Activated T-helper 2 cell treated with anti-CD3 and anti-CD28 coated beads, Interferon-gamma antibody, Interleukin-2, Interleukin-4, amounts not matched to agents 10 μg/mL and 5 μg/mL and 100 μg/mL, durations not matched to agents 14 hours and 24 hours and 36 hours (primary cell): Measurements from ENCODE around the gene MDFIC2. TPM values are rescaled to one million over a fixed set of nuclear protein-coding genes. Genes with fewer than 3 reads are reported as not detected.
"Not testable (repeated sequence)": the region's sequence is repeated elsewhere in the genome, so short reads cannot be mapped to it uniquely, and the experiment has no call there.

ENCODE experiments used
- DNase-seq: peaks from one replicate; pipeline ENCODE4 v3.0.0; 2021; ENCODE audit warnings: low spot score
- H3K27ac Mint-ChIP-seq: one replicate; pipeline ENCODE4 v1.8.0; 2021; ENCODE audit warnings: mixed read lengths
- H3K27me3 Mint-ChIP-seq: one replicate; pipeline ENCODE4 v1.8.0; 2021; ENCODE audit warnings: low read depth, mixed read lengths
- H3K36me3 Mint-ChIP-seq: one replicate; pipeline ENCODE4 v1.8.0; 2021; ENCODE audit warnings: low read depth, mixed read lengths
- H3K4me1 Mint-ChIP-seq: one replicate; pipeline ENCODE4 v1.8.0; 2021; ENCODE audit warnings: low read depth, mixed read lengths
- H3K4me3 Mint-ChIP-seq: one replicate; pipeline ENCODE4 v1.8.0; 2021; ENCODE audit warnings: low read depth, mild to moderate bottlenecking, moderate library complexity, mixed read lengths
- H3K9me3 Mint-ChIP-seq: one replicate; pipeline ENCODE4 v1.8.0; 2021; ENCODE audit warnings: mixed read lengths
- intact Hi-C: fragments of 100-400 bp; cut with micrococcal nuclease; formaldehyde crosslinking; loops from one replicate; pipeline ENCODE4 v1.15.1; 2023
- total RNA-seq: library from RNA; stranded (reverse); gene quantifications from 2 replicates; pipeline ENCODE4 v1.2.3, GENCODE V29; 2022

MDFIC2 gene
- total RNA-seq, 1 donor from 2014 or later, result not detected

GRCh38 chr3:70248856-70249255 is 63.6 kb downstream of the MDFIC2 start:
- H3K4me1 Mint-ChIP-seq, result no peaks in the 10 kb centered on the region
- no peaks in the 10 kb centered on the region for H3K36me3 Mint-ChIP-seq
- no peaks in the 10 kb centered on the region for H3K27me3 Mint-ChIP-seq
- H3K9me3 Mint-ChIP-seq, result no peaks in the 10 kb centered on the region
- intact Hi-C loops, result no loop called here
- no peak overlapping the region for H3K4me3 Mint-ChIP-seq
- no peak overlapping the region for H3K27ac Mint-ChIP-seq
- no peak for DNase-seq

DNA sequence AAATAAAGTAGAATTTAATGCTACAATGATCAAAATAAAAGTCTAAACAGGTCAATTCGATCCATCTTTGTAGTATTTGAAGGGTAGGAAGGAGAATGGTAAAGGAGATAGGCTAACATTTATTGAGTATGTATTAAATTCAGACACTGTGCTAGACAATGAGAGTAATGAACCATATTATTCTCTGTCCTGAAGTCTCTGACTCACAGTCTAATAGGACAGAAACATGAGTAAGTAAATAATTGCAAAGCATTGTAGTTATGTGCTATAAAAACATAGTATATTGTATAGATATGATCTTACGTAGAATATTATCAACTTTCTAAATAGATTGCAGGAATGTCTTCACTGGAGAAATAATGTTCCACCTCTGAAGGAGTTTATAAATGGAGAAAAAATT is 64.5 kb downstream of the MDFIC2 start:
- Mint-ChIP-seq H3K36me3 (no peaks in the 10 kb centered on the region), H3K4me1 (no peaks in the 10 kb centered on the region), H3K27me3 (no peaks in the 10 kb centered on the region), H3K9me3 (no peaks in the 10 kb centered on the region), H3K4me3 (no peak overlapping the region), H3K27ac (no peak overlapping the region)
- DNase-seq, result no peak
- intact Hi-C loops, result no loop called here

DNA sequence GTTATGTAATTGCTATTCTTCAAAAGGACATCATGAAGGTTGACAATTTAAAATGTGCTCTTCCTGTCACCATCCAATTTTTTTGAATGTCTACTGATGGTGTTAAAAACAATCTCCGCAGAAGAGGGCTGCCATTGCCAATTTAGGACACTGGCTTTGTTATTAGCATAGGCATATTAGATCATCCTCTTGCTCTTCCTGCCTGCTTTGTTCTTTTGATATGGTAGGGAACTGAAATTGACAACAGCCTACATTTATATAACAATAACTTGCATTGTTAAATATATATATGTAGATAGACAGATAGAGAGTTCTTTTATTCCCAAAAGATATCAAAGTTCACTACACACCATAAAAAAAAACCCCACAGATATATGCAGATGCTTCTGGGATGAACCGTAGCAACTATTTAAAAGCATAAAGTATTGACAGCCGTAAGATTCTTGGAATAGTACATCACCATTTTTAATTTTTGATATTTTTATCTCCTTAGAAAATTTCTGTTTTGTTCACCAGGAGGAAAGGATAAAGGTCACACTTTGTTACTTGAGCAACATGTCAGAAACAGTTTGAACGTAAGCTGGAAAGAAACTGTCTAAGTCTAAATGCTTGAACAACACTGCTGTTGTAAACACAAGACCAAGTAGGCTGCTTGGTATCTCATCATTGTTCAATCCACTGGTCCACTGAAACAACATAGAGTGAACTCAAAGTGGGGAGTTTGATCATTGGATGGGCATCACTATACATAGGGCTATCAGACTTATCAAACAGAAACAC is 66.5 kb downstream of the MDFIC2 start:
- Mint-ChIP-seq H3K27ac (no peak overlapping the region), H3K9me3 (no peaks in the 10 kb centered on the region)
- intact Hi-C loops, result no loop called here

DNA sequence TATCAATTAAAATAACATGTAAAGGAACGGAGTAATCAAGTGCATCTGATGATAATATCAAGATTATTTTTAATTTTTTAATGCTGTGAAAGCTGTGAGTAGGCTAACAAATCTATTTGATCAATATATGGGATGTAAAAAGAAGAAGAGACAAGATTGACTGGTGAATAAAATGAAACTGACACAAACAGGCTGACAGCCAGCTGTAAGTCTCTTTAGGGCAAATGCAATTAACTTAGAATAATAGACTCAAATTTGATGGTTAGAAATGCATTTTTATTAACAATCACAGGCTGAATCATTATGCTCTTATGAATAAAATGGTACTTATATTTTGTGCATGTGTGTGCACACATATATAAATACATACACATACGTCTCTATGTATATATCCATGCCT is 68.0 kb downstream of the MDFIC2 start:
- intact Hi-C loops, result no loop called here
- no peaks in the 10 kb centered on the region for H3K9me3 Mint-ChIP-seq
- no peaks in the 10 kb centered on the region for H3K27me3 Mint-ChIP-seq
- no peak overlapping the region for H3K27ac Mint-ChIP-seq
- DNase-seq, result no peak
- no peak overlapping the region for H3K4me3 Mint-ChIP-seq
- no peaks in the 10 kb centered on the region for H3K36me3 Mint-ChIP-seq
- no peaks in the 10 kb centered on the region for H3K4me1 Mint-ChIP-seq

More for the DNA sequence above, 66.5 kb downstream of the MDFIC2 start:
- Mint-ChIP-seq H3K36me3 (no peaks in the 10 kb centered on the region), H3K4me1 (no peaks in the 10 kb centered on the region), H3K27me3 (no peaks in the 10 kb centered on the region), H3K4me3 (no peak overlapping the region)
- DNase-seq, result no peak

DNA sequence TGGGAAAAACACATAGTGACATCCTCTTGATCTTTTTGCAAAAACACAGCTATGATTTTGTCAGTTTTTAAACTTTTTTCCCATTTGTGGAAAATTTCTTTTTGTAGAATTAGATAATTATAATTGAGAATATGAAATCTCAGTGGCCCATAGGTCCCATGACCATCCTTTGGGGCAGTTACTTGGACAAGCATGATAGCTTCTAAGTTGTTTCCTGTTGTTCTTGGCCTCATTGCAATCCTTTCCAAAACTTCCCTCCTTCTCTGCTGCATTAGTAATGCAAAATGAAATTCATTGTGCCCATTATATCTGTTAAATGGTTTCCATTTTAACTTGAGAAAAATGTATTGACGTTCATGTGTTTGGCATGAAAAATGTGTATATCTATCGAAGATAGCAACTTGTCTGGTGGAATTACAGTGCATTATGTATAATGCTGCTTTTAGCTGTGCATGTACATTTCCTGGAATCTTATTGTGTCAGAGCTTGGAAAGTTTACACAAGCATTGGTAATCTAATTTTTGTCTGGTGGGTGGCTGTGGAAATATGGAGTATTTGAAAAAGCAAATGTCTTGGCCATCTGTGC is 70.0 kb downstream of the MDFIC2 start:
- Mint-ChIP-seq H3K27me3 (no peaks in the 10 kb centered on the region), H3K4me1 (no peaks in the 10 kb centered on the region), H3K27ac (no peak overlapping the region), H3K36me3 (no peaks in the 10 kb centered on the region), H3K4me3 (no peak overlapping the region), H3K9me3 (no peaks in the 10 kb centered on the region)
- no peak for DNase-seq
- intact Hi-C loops, result no loop called here

- H3K27me3 Mint-ChIP-seq, result no peaks in the 10 kb centered on the region
- H3K27ac Mint-ChIP-seq, result no peak overlapping the region
- no peaks in the 10 kb centered on the region for H3K4me1 Mint-ChIP-seq
- intact Hi-C loops, result no loop called here
- no peak overlapping the region for H3K4me3 Mint-ChIP-seq
- H3K36me3 Mint-ChIP-seq, result no peaks in the 10 kb centered on the region
- H3K9me3 Mint-ChIP-seq, result no peaks in the 10 kb centered on the region
- DNase-seq, result no peak
Observed at GRCh38 chr3:70233812-70234211, 78.6 kb downstream of the MDFIC2 start.

DNA sequence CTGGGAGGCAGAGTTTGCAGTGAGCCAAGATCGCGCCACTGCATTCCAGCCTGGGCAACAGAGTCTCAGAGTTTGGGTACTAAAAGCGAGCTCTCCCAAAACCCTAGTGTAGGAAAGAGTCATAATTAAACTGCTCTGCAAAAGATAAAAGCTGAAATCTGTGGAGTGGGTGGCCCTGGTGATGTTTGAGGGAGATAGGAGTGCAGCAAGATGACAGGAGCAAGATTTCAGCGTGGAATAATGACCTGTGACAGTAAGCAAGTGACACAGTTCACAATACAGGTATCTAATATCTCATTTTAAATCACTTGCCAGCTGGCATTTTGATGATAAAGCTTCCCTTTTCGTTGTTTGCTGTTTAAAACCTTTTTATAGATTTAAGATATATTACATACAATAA is 79.3 kb downstream of the MDFIC2 start:
- no peaks in the 10 kb centered on the region for H3K27me3 Mint-ChIP-seq
- H3K4me1 Mint-ChIP-seq, result no peaks in the 10 kb centered on the region
- no peaks in the 10 kb centered on the region for H3K9me3 Mint-ChIP-seq
- H3K4me3 Mint-ChIP-seq, result no peak overlapping the region
- H3K36me3 Mint-ChIP-seq, result no peaks in the 10 kb centered on the region
- intact Hi-C loops, result no loop called here
- H3K27ac Mint-ChIP-seq, result no peak overlapping the region
- DNase-seq, result no peak

GRCh38 chr3:70231266-70231701 is 81.2 kb downstream of the MDFIC2 start:
- Mint-ChIP-seq H3K27ac (no peak overlapping the region), H3K9me3 (no peaks in the 10 kb centered on the region), H3K4me3 (no peak overlapping the region), H3K27me3 (no peaks in the 10 kb centered on the region), H3K36me3 (no peaks in the 10 kb centered on the region), H3K4me1 (no peaks in the 10 kb centered on the region)
- intact Hi-C loops, result no loop called here
- DNase-seq, result no peak

GRCh38 chr3:70227437-70227836 is 85.0 kb downstream of the MDFIC2 start:
- DNase-seq, result no peak
- H3K4me3 Mint-ChIP-seq, result no peak overlapping the region
- no peaks in the 10 kb centered on the region for H3K9me3 Mint-ChIP-seq
- intact Hi-C loops, result no loop called here
- no peaks in the 10 kb centered on the region for H3K36me3 Mint-ChIP-seq
- H3K27ac Mint-ChIP-seq, result no peak overlapping the region
- no peaks in the 10 kb centered on the region for H3K4me1 Mint-ChIP-seq
- H3K27me3 Mint-ChIP-seq, result no peaks in the 10 kb centered on the region

- no peak overlapping the region for H3K4me3 Mint-ChIP-seq
- no peaks in the 10 kb centered on the region for H3K4me1 Mint-ChIP-seq
- DNase-seq, result no peak
- H3K27me3 Mint-ChIP-seq, result no peaks in the 10 kb centered on the region
- H3K9me3 Mint-ChIP-seq, result no peaks in the 10 kb centered on the region
- intact Hi-C loops, result no loop called here
- H3K27ac Mint-ChIP-seq, result no peak overlapping the region
- H3K36me3 Mint-ChIP-seq, result no peaks in the 10 kb centered on the region
Observed at GRCh38 chr3:70225146-70225545, 87.3 kb downstream of the MDFIC2 start.

DNA sequence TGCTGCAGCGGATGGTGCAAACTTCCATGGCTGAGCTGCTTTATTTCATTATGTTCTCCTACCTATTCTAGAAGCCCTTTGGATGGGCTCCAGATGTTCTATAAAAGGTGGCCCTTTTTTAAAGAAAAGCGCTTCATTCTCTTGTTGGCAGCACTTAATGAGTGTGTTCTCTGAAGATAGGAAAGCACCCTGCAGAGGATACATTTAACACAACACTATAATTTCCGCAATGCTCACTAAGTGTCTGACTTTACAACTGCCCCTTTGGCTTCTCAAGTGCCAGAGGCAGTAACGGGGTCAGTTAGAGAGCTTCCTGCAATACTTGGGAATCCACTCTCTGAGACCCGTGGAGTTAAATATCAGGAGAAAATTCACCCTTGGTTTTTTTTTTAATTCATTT is 88.1 kb downstream of the MDFIC2 start:
- Mint-ChIP-seq H3K27me3 (no peaks in the 10 kb centered on the region), H3K9me3 (no peaks in the 10 kb centered on the region), H3K4me1 (no peaks in the 10 kb centered on the region), H3K36me3 (no peaks in the 10 kb centered on the region), H3K4me3 (no peak overlapping the region), H3K27ac (no peak overlapping the region)
- DNase-seq, result no peak
- intact Hi-C loops, result no loop called here

GRCh38 chr3:70218471-70218870 is 94.0 kb downstream of the MDFIC2 start:
- no peak for DNase-seq
- Mint-ChIP-seq H3K36me3 (no peaks in the 10 kb centered on the region), H3K27me3 (no peaks in the 10 kb centered on the region), H3K27ac (no peak overlapping the region), H3K4me3 (no peak overlapping the region), H3K9me3 (no peaks in the 10 kb centered on the region), H3K4me1 (no peaks in the 10 kb centered on the region)
- intact Hi-C loops, result no loop called here

DNA sequence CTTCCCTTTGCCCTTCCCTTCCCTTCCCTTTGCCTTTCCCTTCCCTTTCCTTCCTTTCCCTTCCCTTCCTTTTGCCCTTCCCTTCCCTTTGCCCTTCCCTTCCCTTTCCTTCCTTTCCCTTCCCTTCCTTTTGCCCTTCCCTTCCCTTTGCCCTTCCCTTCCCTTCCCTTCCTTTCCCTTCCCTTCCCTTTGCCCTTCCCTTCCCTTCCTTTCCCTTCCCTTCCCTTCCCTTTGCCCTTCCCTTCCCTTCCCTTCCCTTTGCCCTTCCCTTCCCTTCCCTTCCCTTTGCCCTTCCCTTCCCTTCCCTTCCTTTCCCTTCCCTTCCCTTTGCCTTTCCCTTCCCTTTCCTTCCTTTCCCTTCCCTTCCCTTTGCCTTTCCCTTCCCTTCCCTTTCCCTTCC is 101.2 kb downstream of the MDFIC2 start:
- H3K9me3 Mint-ChIP-seq, H3K4me3 Mint-ChIP-seq, DNase-seq, H3K36me3 Mint-ChIP-seq, intact Hi-C loops, H3K27ac Mint-ChIP-seq, H3K4me1 Mint-ChIP-seq, H3K27me3 Mint-ChIP-seq: not testable (repeated sequence)
